HCT116 (cell line): ENCODE results near the gene RASL11B.

Experiments used
- CEBPB ChIP-seq: IDR thresholded peaks from 2 replicates; pipeline ENCODE4 v1.6.1; 2012; ENCODE audit warnings: low read depth
- EZH2 ChIP-seq: fragments of 200-600 bp; sonication (generic); IDR thresholded peaks from 2 replicates; pipeline ENCODE4 v1.6.1; 2017; ENCODE audit warnings: antibody characterized with exemption, mixed run types
- FOSL1 ChIP-seq: IDR thresholded peaks from 2 replicates; pipeline ENCODE4 v1.6.1; 2012; ENCODE audit warnings: low read depth
- POLR2A ChIP-seq: IDR thresholded peaks from 2 replicates; pipeline ENCODE4 v1.7.0; 2011; ENCODE audit warnings: borderline replicate concordance; ENCODE audit not compliant: insufficient read depth, insufficient read length; ENCODE audit errors: extremely low read depth
- POLR2AphosphoS5 ChIP-seq: IDR thresholded peaks from 2 replicates; pipeline ENCODE4 v1.6.1; 2011; ENCODE audit warnings: mild to moderate bottlenecking, low read depth, low read length, moderate library complexity
- RAD21 ChIP-seq: IDR thresholded peaks from 2 replicates; pipeline ENCODE4 v1.6.1; 2012; ENCODE audit warnings: low read depth, mild to moderate bottlenecking
- TCF7L2 ChIP-seq: IDR thresholded peaks from 2 replicates; pipeline ENCODE4 v1.7.0; 2011; ENCODE audit warnings: borderline replicate concordance, inconsistent platforms; ENCODE audit not compliant: insufficient read depth, insufficient read length; ENCODE audit errors: extremely low read depth
- YY1 ChIP-seq: IDR thresholded peaks from 2 replicates; pipeline ENCODE4 v1.6.1; 2011; ENCODE audit warnings: low read length, low read depth, moderate library complexity, mild to moderate bottlenecking; ENCODE audit not compliant: insufficient replicate concordance; ENCODE audit errors: extremely low read depth
- ZNF274 ChIP-seq: fragments of 200-500 bp; sonication (Bioruptor generic); IDR thresholded peaks from 2 replicates; pipeline ENCODE4 v1.6.1; 2014; ENCODE audit warnings: mild to moderate bottlenecking, low read depth, low read length, inconsistent platforms
- TF ChIP-seq, protein P1 (sequence below), 3 experiments: fragments of 200-600 bp in 1 of 3; sonication (generic) in 1 of 3; IDR thresholded peaks in 2 of 3; conservative IDR thresholded peaks in 1 of 3; 2 replicates each; pipeline ENCODE4 v1.5.1; 2012 to 2017; ENCODE audit warnings: low read depth in 2 of 3, low read length in 2 of 3, antibody characterized with exemption in 1 of 3, borderline replicate concordance in 1 of 3, control low read depth in 1 of 3, mild to moderate bottlenecking in 1 of 3, mixed read lengths in 1 of 3, mixed run types in 1 of 3, moderate library complexity in 1 of 3; ENCODE audit not compliant: insufficient read depth in 1 of 3
- TF ChIP-seq, protein P2 (sequence below): IDR thresholded peaks from 2 replicates; pipeline ENCODE4 v1.6.1; 2012; ENCODE audit warnings: low read depth
- TF ChIP-seq, protein P3 (sequence below): IDR thresholded peaks from 2 replicates; pipeline ENCODE4 v1.6.1; 2012

DNA sequence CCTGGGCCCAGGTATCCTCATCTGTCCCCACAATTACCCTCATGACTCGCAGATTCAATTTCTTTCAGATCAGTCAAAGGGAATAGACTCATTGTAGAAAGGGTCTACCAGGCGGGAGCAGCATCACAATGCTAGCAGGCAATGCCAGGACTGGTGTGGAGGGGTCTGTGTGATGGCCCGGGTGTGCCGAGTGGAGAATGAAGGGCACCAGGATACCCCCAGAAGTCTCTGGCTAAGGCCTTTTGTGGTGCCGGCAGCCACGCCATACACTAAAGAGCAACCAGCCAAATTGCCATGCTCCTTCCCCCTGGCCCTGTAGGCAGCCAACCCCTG lies 37.9 kb upstream of the RASL11B start:
- TF ChIP-seq, protein P1, sequence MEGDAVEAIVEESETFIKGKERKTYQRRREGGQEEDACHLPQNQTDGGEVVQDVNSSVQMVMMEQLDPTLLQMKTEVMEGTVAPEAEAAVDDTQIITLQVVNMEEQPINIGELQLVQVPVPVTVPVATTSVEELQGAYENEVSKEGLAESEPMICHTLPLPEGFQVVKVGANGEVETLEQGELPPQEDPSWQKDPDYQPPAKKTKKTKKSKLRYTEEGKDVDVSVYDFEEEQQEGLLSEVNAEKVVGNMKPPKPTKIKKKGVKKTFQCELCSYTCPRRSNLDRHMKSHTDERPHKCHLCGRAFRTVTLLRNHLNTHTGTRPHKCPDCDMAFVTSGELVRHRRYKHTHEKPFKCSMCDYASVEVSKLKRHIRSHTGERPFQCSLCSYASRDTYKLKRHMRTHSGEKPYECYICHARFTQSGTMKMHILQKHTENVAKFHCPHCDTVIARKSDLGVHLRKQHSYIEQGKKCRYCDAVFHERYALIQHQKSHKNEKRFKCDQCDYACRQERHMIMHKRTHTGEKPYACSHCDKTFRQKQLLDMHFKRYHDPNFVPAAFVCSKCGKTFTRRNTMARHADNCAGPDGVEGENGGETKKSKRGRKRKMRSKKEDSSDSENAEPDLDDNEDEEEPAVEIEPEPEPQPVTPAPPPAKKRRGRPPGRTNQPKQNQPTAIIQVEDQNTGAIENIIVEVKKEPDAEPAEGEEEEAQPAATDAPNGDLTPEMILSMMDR (IDR thresholded peaks at IDR 0.05 in 2 of 3, conservative IDR thresholded peaks at IDR 0.05 in 1 of 3; ENCODE audit: borderline replicate concordance in 1 of 3, insufficient read depth in 1 of 3, low read depth in 2 of 3, low read length in 2 of 3) = no peak
- TF ChIP-seq TCF7L2 (no peak), POLR2AphosphoS5 (no peak), ZNF274 (no peak), FOSL1 (no peak), EZH2 (no peak), POLR2A (no peak), RAD21 (no peak), CEBPB (no peak), YY1 (no peak)
- TF ChIP-seq, protein P2, sequence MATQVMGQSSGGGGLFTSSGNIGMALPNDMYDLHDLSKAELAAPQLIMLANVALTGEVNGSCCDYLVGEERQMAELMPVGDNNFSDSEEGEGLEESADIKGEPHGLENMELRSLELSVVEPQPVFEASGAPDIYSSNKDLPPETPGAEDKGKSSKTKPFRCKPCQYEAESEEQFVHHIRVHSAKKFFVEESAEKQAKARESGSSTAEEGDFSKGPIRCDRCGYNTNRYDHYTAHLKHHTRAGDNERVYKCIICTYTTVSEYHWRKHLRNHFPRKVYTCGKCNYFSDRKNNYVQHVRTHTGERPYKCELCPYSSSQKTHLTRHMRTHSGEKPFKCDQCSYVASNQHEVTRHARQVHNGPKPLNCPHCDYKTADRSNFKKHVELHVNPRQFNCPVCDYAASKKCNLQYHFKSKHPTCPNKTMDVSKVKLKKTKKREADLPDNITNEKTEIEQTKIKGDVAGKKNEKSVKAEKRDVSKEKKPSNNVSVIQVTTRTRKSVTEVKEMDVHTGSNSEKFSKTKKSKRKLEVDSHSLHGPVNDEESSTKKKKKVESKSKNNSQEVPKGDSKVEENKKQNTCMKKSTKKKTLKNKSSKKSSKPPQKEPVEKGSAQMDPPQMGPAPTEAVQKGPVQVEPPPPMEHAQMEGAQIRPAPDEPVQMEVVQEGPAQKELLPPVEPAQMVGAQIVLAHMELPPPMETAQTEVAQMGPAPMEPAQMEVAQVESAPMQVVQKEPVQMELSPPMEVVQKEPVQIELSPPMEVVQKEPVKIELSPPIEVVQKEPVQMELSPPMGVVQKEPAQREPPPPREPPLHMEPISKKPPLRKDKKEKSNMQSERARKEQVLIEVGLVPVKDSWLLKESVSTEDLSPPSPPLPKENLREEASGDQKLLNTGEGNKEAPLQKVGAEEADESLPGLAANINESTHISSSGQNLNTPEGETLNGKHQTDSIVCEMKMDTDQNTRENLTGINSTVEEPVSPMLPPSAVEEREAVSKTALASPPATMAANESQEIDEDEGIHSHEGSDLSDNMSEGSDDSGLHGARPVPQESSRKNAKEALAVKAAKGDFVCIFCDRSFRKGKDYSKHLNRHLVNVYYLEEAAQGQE = no peak
- TF ChIP-seq, protein P3, sequence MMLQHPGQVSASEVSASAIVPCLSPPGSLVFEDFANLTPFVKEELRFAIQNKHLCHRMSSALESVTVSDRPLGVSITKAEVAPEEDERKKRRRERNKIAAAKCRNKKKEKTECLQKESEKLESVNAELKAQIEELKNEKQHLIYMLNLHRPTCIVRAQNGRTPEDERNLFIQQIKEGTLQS = no peak
